Measurements from ENCODE around the gene MSANTD2.

DNA sequence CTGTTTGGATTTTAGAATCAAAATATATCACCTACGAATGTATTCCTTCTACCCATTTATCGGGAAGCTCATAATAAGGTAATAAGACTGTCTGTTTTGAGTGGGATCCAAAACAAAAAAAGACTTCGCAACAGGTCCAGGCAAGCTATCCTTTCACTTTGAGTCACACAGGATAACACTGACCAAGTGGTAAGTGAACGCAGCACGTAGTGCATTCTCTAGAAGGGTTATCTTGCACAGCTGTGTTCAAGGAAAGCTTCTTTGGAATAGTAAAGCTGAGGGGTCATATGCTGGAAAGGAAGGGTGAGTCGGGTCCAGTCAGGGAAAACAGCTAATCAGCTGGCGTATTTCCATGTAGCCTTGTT lies 82.8 kb downstream of the MSANTD2 start:
- TF ChIP-seq POLR2A (IDR thresholded peaks at IDR 0.05; ENCODE audit: low read length) (no peak), GATA1 (IDR thresholded peaks at IDR 0.05; ENCODE audit: low read depth, low read length) (no peak)

All from erythroblast (primary cell).